Heart left ventricle (tissue), 13 donors: ENCODE measurements around the gene PRDX2.

Experiments
- POLR2A ChIP-seq, 2 donors: fragments of 450-650 bp; IDR thresholded peaks; one replicate each; pipeline ENCODE4 v1.6.1; 2017; ENCODE audit warnings: antibody characterized with exemption in 2 of 2, mild to moderate bottlenecking in 2 of 2, moderate library complexity in 2 of 2
- TF ChIP-seq, protein P1 (sequence below), 12 donors: fragments of 200-600 bp; sonication (generic) in 4 of 12; IDR thresholded peaks; one replicate each; pipeline versions ENCODE4 v1.5.0 to v1.8.0; 2018 to 2022; ENCODE audit warnings: antibody characterized with exemption in 12 of 12, mild to moderate bottlenecking in 5 of 12
- donor health status: ischemic (EF 13 %, LVEDD 7.1; RV severe dilation, severe dysfunction).
- donor health status: DM: no; HTN: yes; CAD: no.
- donor health status: DM: no; HTN: no; CAD: no.
- donor health status: ischemic (EF 25% LVEDD 6.9; RV normal size, moderate dysfunction).
- donor health status: ischemic (EF 25% LVEDD 5.7; RV mildly dilated, moderate dysfunction).
- donor health status: ischemic (EF 35%, LVEDD 5.7; RV mildly dilated, moderate dysfunction).
- donor health status: nonischemic (EF 11% LVEDD 7.7; RV severe dilation, severe dysfunction).
- donor health status: DM: yes; HTN: yes; CAD: no.
- donor health status: PGD.
- donor health status: ischemic (EF 29% LVEDD 5.4; RV normal size, mild dysfunction).
- donor health status: nonischemic (EF 23%, LVEDD 6.1; RV moderate dilation, normal function).

DNA sequence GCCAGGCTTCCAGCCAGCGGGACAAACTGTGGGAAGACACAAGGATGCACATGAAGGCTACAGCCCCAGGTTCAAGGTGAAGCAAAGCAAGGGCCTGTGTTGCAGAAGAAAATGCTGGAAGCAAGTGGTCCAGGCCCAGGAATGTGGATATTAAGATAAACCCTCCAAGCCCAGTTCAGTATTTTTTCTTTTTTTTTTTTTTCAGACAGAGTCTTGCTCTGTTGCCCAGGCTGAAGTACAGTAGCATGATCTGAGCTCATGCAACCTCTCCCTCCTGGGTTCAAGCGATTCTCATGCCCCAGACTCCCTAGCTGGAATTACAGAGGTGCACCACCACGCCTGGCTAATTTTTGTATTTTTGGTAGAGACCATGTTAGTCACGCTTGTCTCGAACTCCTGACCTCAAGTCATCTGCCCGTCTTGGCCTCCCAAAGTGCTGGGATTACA is 4.4 kb downstream of the PRDX2 start:
- TF ChIP-seq, protein P1, sequence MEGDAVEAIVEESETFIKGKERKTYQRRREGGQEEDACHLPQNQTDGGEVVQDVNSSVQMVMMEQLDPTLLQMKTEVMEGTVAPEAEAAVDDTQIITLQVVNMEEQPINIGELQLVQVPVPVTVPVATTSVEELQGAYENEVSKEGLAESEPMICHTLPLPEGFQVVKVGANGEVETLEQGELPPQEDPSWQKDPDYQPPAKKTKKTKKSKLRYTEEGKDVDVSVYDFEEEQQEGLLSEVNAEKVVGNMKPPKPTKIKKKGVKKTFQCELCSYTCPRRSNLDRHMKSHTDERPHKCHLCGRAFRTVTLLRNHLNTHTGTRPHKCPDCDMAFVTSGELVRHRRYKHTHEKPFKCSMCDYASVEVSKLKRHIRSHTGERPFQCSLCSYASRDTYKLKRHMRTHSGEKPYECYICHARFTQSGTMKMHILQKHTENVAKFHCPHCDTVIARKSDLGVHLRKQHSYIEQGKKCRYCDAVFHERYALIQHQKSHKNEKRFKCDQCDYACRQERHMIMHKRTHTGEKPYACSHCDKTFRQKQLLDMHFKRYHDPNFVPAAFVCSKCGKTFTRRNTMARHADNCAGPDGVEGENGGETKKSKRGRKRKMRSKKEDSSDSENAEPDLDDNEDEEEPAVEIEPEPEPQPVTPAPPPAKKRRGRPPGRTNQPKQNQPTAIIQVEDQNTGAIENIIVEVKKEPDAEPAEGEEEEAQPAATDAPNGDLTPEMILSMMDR (IDR thresholded peaks at IDR 0.05), result no peak
- TF ChIP-seq POLR2A (IDR thresholded peaks at IDR 0.05), result no peak
